Renal pelvis (tissue), 4 donors: ENCODE measurements around the gene NDUFB11. TPM values are rescaled to one million over a fixed set of nuclear protein-coding genes. Genes with fewer than 3 reads are reported as not detected.
"Not testable (repeated sequence)": the region's sequence is repeated elsewhere in the genome, so short reads cannot be mapped to it uniquely, and the experiment has no call there.

ENCODE experiments used
- DNase-seq: peaks from one replicate; pipeline ENCODE4 v3.0.0-alpha.2; 2013
- polyA plus RNA-seq, 3 donors: library from polyadenylated mRNA; unstranded; fragments of 120-200 nt; gene quantifications; one replicate each; pipeline ENCODE4 v1.2.1, GENCODE V29; 2013; ENCODE audit not compliant: insufficient read length in 3 of 3

The NDUFB11 gene
- polyA plus RNA-seq, 3 donors = 87.1 to 127 (median 119) TPM

DNA sequence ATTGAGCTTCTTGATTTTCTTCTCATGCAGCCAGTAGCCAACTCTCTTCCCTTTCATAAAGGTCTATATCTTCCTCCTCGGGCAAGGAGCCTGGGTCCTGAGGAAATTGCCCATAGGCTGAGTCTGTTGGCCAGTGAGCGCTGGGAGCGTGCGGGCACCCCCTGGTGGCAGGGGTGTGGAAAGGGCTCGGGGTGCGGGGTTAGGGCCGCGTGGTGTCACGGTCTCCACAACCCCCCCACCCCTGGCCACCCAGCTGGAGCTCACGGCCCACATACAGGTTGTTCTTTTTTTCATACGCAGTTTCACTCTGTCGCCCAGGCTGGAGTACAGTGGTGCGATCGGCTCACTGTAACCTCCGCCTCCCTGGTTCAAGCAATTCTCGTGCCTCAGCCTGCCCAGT lies 13.6 kb upstream of the NDUFB11 start:
- DNase-seq = no peak

DNA sequence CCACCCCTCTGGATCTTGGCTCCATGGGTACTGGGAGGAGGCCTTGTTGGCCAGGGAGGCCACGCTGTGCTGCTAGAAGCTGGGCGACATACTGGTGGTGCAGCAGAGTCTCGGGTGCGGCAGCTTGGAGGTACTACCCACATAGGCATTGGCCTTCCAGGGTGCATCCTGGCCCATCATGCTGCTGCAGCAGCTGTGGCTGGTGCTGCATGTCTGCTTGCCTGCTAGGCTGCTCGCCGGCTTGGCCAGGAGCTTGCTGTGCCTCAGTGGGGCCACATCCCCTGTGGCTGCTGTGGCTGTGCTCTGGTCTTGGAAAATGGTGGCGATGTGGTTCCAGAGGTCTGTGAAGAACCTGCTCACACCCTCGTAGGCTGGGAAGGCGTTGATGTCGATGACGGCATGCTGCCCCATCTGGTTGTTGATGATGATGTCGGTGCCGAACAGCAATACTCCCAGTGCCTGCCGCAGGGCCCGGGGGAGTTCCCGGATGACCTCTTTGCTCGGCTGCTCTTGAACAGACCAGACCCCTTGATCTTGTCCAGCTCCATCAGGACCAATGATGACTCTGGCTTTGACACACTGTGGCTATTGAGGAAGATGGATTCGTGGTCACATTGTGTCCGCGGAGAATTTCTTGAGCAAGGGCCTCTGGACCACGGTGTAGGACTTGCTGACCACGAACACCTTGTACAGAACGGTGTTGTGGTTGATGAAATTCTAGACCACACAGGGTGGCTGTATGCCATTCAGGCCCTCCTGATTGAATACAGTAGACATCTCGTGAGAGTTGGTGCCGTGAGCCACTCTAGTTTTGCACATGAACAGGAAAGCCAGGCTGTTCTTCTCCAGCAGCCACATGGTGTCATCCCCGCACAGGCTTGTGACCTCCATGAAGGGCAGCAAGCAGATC lies 12.4 kb upstream of the NDUFB11 start:
- DNase-seq = no peak

DNA sequence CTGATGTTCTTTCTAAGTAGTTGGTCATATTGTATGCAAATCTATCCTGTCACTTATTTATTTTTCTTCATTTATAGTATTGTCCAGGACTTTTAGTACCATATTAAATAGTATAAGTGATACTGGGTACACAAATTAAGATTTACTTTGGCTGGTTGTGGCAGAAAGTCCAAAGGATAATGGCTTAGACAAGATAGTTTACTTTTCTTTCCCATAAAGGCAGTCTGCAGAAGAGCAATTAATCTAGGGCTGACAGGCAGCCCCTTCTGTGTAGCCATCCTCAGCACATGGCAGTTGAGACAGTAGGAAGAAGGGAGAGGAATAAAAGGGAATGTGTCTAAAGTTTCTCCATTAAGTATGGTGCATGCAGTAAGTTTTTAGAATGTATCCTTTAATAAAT lies 6.9 kb upstream of the NDUFB11 start:
- DNase-seq = peak; percentile 2

DNA sequence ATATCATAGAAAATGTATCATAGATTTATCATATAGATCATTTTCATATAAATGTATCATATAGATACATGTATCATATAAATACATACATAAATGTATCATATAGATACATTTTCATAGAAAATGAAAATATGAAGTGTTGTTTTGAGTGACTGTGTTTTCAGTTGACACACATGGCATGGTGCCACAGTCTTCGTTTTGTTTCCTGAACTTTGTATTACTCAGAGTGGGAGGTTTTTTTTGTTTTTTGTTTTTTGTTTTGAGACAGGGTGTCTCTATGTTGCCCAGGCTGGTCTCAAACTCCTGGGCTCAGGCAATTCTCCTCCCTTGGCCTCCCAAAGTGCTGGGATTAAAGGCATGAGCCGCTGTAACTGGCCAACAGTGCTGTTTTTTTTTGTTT lies 4.4 kb upstream of the NDUFB11 start:
- DNase-seq = no peak

DNA sequence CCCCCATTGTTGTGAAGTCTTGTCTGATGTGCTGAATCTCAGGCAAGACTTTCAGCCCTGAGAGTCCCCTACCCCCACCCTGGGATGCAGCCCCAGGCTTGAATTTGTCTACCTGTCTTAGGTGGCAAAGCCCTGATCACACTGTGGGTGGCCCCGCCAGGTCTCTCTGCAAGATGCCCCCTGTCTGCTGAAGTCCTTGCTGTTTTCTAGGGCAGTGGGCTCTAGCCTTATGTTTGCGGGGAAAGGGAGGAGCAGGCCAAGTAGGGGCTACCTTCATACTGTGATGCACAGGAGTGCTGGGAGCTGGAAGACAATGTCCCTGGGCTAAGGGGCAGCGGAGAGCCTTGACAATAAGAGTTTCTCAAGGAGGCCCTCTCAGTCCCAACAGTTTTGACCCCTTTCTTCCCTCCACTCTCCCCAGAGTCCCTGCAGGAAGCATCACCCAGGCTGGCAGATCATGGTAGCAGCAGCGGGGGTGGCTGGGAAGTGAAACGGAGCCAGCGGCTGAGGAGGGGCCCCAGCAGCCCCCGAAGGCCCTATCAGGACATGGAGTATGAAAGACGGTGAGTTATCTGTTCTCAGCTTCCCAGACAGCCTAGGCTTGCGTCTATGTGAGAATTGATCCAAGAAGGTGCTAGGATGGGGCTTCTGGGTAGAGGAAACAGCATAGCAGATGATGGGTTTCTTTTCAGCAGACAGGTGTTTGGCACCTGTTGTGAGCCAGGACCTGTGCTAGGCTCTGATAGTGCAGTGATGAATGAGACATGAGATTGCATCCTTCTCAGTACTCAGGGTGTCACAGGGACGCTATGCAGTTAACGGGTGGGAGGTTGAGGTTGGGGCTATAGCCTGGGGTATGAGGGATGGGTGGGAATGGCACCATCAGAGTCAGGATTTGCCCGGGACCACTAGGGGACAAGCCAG lies 2.7 kb upstream of the NDUFB11 start:
- DNase-seq = no peak

DNA sequence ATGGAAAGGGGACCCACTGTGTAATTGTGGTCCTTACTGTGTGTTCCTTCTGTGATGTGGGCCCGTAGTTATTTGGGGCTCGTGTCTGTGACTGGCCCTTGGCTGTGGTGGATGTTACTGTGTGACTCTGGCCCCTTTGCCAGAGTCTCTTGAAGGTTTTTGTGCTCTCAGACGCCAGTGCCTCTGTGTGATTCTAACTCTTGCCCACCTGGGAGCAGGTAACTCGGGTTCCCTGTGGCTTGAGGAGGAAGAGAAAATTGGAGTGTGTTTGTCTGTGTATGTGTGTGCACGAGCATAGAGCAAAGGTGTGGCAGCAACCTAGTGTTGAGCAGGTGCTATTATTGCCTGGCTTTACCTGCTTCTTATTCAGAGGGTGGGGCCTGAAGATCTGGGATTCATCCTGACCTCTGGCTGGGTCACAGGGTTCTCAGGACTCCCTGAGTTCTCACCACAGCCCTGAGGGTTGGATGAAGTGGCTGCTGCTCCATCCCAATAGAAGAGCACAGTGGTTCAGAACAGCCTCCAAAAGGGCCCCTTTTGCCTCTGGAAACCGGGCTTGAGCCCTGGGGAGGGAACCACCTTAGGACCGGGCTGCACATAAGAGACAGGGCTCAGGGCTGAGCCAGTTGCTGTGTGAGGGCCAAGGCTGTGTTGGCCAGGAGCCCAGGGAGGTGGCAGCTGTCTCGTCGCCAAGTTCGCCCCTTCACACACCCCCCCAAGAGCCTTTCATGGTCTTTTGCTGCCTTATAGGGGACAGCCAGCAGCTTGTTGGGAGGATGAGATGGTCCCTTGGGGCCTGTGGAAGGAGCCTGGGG lies 1.8 kb upstream of the NDUFB11 start:
- no peak for DNase-seq

DNA sequence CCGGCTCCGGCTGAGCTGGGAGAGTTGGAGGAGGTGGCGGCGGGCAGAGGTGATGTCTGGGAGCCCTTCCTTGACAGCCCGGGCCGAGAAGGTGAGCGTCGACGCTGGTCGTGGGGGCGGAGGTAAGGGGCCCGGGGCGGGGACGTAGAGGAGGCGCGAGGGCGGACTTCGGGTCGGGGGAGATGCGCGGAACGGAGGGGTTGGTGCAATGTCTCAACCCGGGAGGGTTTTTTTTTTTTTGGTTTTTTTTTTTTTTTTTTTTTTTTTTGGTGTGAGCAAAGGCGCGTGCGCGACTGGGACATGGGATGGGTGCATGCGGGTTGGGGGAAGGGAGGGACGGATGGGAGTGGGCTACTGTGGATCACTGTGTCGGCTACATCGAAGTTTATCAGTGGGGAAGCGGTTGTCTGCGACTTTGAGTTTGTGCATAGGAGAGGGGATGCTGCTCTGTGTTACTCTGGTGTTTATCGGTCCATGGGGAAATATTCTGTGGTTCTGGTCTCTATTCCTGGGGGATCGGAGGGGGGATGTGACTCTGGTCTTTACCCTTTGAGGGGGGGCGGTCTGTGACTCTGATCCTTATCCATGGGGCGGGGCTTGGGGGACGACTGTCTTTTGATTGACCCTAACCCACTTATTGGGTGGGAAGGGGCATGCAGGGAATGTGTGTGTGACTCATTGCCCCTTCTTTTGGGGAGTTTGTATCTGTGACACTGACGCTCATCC lies 1.1 kb upstream of the NDUFB11 start:
- DNase-seq = peak; percentile 9

DNA sequence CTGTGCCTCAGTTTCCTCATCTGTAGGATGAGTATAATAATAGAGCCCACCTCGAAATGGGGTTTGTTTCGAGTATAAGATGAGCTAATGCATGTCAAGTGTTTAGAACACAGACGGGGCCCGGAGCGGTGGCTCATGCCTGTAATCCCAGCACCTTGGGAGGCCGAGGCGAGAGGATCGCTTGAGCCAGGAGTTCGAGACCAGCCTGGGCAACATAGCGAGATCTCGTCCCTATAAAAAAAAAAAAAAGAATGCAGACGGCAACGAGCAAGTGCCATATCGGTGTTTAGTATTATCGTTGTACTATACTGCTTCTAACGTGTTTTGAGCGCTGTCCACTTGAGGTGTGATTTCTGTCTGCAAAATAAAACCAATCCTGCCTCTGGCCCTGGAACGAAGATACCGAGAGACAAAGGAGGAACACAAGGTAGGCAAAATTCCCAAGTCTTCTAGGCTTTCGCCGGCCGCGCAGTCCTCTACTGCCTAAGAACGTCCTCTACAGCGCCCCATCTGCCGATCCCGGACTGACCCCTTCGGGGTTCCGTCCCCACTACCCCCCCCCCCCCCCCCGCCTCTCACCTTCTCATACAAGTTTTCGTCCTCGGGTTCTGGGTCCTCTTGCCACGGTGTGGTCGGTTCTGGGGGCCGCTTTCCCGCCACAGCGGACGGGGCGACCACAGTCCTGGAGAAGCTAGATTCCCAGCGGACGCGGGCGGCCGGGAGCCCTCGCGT lies 442 bp downstream of the NDUFB11 start:
- DNase-seq = no peak

DNA sequence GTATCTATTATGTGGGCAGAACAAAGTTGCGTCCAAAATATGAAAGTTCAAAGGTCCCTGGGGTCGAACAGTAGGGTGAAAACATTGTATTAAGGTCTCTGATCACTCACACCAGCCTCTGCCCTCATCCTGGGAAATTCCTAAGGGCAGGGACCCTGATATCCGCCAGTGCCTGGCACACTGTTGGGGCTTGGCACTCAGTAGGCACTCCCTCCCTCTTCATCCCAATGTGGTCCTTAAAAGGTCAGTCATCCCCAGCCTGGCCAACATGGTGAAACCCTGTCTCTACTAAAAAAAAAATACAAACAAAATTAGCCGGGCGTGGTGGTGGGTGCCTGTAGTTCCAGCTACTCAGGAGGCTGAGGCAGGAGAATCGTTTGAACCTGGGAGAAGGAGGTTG lies 6.3 kb downstream of the NDUFB11 start:
- DNase-seq = no peak

DNA sequence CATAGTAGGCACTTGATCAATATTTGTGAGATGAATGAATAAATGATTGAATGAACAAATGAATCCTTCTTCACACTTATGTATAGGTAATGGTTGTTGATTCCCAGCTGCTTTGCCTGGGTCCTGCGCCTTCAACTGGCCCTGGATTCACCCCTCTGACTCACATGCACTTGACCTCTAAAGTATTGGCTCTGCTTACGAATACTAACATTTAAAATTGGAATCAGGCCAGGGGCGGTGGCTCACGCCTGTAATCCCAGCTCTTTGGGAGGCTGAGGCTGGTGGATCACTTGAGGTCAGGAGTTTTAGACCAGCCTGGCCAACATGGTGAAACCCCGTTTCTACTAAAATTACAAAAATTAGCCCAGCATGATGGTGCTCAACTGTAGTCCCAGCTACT lies 8.9 kb downstream of the NDUFB11 start:
- not testable (repeated sequence) for DNase-seq

DNA sequence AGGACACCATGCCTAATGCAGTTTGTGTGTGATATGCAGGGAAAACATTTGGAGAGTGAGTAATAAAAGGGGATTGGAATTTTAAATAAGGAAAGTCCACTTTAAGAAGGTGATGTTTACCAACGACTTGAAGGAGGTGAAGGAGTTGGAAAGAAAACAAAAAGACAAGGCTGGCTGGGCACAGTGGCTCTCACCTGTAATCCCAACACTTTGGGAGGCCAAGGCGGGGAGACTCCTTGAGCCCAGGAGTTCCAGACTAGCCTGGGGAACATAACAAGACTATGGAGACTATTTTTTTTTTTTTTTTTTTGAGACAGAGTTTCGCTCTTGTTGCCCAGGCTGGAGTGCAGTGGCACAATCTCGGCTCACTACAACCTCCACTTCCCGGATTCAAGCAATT lies 11.0 kb downstream of the NDUFB11 start:
- DNase-seq = no peak

DNA sequence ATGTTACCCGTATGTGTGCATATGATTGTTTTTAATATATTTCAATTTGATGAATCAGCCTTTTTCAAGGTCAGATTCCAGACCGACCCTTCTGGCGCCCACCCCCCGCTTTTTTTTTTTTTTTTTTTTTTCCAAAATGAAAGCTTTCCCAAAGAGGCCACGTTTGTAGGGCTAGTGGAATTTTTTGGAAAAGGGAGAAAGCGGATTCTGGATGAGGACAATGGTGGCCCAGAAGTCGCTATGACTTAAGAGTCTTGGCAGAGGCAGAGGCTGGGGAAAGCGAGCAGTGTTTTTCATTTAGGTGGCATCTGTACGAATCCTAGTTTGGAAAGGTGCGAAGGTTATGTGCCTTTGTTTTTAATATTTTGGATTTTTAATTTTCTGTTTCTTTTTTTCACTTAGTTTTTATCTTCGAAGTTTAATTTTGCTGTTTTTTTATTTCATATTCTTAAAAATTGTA lies 14.6 kb downstream of the NDUFB11 start:
- peak; percentile 2 for DNase-seq

DNA sequence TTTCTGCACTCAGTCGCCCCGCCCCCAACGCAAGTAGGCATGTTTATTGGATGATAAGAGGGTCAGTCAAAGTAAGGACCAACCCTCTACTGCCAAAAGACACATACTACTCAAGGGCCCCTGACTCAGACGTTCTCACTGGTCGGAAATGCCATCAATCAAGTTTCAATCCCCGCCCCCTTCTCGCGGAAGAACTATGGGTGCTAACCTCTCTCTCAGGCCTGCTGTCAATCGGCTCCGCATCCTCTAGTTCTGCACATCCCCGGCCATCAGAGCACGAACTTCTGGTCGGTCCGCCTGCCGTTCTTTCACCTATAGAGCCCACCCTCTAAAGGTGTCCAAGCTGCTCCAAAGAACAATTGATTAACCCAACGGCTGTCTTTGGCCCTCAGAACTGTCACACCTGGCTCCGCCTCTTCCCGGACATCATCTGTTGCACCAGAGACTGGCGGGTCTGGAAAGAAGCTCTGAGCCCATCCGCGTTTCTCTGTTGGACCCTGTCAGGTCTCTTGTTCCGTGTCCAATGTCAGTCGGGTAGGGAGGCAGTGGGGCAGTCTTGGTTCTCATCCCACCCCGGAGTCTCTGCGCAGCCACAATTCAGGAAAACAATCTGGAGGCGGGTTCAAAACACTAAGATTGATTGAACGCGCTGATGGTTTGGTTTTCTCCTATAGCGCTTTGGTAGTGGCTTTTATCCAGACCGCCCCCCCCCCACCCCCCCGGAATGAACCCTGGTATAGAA lies 15.2 kb downstream of the NDUFB11 start:
- DNase-seq = peak; percentile 94

DNA sequence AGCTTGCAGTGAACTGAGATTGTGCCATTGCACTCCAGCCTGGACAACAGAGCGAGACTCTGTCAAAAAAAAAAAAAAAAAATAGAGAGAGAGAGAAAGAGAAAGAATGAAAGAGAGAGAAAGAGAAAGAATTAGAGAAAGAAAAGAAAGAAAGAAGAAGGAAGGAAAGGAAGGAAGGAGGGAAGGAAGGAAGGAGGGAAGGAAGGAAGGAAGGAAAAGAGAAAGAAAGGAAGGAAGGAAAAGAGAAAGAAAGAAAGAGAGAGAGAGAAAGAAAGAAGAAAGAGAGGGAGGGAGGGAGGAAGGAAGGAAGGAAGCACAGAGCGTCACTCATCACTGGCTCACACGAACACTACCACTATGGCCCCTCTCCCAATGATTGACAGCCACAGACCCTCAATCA lies 20.0 kb downstream of the NDUFB11 start:
- not testable (repeated sequence) for DNase-seq

DNA sequence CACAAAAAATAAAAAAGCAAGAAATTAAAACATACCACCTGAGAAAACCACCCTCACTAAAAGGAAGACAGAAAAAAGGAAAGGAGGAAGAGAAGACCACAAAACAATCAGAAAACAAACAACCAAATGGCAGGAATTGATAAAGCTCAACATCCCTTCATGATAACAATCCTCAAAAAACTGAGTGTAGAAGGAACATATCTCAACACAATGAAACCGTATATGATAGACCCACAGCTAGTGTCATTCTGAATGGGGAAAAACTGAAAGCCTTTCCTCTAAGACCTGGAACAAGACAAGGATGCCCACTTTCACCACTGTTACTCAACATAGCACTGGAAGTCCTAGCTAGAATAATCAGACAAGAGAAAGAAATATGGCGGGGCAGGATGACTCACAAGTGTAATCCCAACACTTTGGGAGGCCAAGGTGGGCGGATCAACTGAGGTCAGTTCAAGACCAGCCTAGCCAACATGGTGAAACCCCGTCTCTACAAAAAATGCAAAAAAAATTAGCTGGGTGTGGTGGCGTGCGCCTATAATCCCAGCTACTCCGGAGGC lies 27.9 kb downstream of the NDUFB11 start:
- not testable (repeated sequence) for DNase-seq

DNA sequence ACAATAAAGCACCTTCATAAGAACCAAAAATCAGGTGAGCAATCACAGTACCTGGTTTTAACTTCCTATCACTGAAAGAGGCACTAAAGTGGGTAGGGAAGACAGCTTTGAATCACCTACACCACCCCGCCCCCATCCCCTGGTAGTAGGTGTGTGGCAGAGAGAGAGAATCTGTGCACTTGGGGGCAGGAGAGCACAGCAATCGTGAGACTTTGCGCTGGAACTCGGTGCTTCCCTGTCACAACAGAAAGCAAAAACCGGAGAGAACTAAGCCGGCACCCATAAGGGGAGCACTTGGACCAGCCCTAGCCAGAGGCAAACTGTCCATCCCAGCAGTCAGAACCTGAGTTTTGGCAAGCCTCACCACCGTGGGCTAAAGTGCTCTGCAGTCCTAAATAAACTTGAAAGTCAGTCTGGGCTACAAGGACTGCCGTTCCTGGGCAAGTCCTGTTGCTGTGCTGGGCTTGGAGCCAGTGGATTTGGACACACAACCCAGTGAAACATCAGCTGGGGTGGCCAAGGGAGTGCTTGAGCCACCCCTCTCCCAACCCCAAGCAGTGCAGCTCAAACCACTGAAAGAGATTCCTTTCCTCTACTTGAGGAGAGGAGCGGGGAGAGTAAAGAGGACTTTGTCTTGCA lies 32.1 kb downstream of the NDUFB11 start:
- DNase-seq = no peak

DNA sequence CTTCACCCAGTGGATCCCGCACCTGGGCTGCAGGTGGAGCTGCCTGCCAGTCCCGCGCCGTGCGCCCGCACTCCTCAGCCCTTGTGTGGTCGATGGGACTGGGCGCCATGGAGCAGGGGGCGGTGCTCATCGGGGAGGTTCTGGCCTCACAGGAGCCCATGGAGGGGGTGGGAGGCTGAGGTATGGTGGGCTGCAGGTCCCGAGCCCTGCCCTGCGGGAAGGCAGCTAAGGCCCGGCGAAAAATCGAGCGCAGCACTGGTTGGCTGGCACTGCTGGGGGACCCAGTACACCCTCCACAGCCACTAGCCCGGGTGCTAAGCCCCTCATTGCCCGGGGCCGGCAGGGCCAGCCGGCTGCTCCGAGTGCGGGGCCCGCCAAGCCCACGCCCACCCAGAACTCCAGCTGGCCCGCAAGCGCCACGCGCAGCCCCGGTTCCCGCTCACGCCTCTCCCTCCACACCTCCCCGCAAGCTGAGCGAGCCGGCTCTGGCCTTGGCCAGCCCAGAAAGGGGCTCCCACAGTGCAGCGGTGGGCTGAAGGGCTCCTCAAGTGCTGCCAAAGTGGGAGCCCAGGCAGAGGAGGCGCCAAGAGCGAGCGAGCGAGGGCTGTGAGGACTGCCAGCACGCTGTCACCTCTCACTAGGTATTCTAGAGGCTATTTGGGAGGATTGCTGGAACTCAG lies 33.4 kb downstream of the NDUFB11 start:
- DNase-seq = not testable (repeated sequence)

DNA sequence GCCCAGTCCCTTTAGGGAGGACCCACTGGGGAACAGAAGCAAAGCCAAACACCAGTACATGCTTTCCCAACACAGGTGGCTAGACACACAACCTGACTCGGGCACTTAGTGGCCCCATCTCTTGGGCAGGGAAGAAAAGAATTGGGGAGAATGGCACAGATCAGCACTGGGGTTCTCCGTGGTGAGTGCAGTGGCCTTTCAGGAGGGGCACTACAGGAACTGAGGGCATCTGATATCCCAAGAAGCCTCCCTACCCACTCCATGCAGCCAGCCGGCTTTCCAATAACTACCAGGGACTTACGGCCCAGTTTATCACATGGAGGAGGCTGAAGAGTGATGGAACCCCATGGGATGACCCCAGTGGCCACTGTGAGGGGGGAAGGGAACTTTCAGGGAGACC lies 43.3 kb downstream of the NDUFB11 start:
- no peak for DNase-seq
